GM19351 (cell line): ENCODE data around the gene PTPA.
"Not testable (repeated sequence)": the region's sequence is repeated elsewhere in the genome, so short reads cannot be mapped to it uniquely, and the experiment has no call there.

Source experiments
- ATAC-seq: cut with Tn5 transposase; IDR thresholded peaks from one replicate; pipeline ENCODE4 v1.9.1; 2021; ENCODE audit warnings: mild to moderate bottlenecking, moderate library complexity; ENCODE audit not compliant: unreplicated experiment

Gene PTPA

DNA sequence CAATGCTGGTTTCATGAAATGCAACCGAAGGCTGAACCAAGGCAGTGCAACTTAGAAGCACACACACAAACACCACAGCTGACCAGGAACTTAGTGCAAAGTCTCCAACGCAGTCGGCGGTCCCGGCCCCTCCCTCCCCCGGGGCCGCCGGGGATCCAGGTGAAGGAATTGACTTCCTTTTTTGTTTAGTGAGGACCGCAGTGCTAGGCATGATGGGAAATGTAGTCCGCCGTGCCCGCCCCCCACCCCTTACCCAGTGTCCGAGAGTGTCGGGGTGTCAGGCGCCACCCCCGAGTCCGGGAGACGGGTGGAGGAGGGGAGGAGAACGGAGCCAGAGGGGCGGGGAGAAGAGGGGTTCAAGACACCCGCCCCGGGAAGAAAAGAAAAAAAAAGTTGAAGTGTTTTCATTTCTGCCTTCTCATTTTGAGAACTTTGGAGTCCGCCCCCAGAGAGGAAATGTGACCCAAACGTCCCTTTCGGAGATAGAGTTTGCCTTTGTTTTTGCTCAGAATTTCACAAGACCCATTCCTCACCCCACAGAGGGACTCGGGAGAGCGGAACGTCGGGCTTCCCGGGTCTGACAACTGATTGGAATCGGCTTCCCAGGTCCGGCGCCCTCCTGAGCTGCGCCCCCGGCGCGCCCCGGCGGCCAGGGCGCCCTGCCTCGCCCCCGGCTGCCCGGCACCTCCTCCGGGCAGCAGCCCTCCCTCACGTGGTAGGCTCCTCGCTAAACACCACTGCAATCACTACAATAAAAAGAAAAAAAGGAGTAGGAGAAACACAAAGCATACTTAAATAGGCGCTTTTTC, 64.8 kb downstream of the PTPA start:
- ATAC-seq: no peak

DNA sequence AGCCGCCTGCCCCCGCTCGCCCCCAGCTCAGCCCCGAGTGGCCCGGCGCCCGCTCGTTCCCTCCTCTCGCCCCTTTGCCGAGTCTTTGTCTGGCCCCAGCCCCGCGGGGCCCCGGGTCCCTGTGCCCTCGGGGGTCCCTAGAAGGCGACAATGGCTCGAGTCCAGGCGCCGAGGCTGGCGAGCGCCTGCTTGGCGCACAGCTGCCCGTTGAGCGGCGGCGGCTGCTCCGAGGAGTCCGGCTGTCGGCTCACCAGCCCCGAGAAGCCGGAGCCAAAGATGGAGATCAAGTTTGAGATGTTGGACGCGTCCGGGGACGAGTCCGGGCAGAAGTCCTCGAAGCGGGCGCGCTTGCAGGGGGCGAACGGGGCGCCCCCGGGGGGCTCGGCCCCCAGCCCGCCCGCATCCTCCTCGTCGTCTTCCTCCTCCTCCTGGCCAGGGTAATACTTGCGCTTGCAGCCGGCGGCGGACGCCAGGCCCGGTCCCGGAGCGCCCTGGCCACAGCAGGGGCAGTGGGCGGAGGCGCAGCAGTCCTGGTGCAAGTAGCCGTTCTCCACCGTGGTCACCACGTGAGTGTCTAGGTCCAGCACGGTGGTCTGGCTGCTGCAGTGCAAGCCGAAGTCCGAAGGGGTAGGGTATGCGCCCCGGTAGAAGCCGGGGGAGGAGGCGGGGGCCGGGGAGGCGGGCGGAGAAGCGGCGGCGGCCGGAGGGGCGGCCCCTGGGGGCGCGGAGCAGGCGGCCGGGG, 65.7 kb downstream of the PTPA start:
- ATAC-seq: no peak

DNA sequence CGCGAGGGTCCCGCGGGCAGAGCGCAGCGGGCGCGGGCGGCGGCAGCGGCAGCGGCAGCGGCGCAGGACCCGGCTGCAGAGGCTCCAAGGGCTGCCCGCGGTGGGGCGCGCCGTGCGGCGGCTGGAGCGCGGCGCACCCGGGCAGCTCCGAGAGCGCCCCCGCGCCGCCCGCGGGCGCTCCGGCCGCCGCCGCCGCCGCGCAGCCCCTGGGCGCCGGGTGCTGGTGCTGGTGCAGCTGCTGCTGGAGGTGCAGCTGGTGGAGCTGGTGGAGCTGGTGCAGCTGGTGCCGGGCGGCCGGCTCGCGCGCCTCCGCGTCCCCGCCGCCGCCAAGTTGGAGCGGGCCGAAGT, 66.2 kb downstream of the PTPA start:
- ATAC-seq: no peak

DNA sequence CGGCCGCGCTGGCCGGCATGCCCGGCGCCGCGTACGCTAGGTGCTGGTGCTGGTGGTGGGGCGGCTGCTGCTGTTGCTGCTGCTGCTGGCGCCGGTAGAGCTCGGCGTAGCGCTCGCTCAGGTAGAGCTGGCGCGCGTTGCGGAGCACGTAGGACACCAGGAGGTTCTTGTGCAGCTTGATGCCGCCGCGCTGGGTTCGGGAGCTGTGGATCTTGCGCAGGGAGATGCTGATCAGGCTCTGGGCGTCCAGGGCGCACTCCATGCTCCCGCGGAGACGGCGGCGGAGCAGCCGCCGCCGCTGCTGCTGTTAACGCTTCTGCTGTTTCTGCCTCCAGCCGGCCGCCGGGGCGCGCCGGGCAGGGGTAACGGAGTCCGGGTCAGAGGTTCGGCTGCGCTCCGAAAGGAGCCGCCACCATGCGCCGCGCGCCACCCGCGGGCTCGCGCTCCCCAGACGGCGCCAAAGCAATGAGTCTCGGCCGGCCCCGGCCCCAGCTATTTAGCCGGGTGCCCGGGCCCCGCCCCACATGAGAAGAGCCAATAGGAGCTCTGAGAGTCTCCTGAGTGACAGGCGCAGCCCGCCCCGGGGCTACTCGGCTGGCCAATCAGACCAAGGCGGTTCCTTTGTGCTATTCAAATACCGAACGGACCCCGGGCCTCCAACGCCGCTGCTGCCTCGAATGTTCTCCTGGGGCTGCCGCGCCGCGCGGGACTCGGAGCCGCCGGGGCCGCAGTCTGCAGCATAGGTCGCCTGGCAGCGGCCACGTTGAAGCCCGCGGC, 66.8 kb downstream of the PTPA start, which contains the start of gene IER5L:
IER5L (minus strand) TSS at position 471 of the 777 bp plus-strand sequence; CDS start at position 262, 209 bp downstream.
- ATAC-seq: peak; percentile 86

DNA sequence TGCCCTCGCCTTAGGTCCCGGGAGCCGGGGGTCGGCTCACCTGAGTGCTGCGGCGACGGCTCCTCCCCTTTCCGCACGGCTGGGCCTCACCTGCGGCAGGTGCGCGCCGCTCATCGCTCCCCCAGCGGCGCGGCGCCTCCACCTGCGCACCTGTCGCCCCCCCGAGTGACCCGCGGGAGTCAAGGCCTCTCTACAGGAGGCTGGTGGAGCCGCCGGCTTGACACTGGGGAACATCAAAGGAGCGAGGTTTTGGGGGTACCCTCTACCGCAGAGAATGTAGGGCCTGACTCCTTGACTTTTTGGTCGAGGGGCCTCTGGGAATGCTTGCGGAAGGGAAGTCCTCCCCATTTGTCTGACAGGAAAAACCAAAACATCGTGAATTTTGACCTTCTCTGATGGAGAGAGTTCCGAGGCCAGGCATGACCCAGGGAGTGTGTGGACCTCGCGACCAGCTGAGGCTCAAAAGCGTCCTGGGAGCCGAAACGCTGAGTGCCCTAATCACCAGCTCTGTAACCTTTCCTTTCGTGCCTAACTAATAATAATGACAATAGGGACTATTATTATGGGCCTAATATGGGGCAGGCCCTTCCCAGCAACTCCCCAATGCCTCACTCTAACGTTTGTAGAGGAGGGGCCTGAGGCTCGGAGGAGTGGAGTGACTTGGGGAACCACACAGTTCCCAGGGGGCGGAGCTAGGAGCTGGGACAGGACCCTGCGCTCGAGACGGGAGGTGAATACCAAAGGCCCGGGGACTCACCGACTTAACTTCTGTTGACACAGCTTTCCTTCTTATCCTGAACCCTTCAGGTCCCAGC, 67.6 kb downstream of the PTPA start:
- ATAC-seq: no peak

DNA sequence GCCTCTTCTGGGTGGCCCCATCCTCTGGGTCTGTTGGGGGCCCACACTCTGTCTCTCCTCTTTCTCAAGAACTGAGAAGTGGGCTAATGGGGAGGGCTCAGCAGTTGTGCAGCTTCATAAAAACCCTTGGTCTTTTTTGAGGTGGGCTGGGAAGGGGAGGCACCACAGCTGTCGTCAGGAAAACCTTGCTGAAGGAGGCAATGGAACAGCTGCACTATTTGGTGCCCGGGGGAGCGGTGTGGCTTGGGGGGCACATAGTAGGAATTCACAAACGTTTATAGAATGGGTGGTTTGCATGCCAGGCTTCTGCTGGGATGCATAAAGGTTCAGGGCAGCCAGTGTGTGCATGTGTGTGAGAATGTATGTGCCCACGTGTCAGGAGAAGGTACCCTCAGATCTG, 70.0 kb downstream of the PTPA start:
- no peak for ATAC-seq

DNA sequence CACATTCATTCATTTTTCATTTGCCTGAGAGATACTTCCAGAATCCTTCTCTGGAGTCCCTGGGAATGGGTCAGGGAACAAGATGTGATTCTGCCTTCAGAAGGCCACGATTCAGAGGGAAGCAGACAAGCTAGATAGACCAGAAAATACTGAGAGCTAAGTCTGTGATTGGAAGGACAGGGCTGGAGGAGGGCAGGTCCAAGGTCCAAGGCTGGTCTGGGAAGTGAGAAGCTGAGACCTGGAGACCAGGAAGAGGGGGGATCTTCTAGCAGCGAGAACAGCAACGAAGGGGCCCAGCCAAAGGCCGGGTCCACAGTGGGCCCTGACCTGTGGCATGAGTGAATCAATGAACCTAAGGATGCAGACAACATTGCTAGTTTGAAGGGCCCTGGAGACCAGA, 70.9 kb downstream of the PTPA start:
- ATAC-seq: no peak

DNA sequence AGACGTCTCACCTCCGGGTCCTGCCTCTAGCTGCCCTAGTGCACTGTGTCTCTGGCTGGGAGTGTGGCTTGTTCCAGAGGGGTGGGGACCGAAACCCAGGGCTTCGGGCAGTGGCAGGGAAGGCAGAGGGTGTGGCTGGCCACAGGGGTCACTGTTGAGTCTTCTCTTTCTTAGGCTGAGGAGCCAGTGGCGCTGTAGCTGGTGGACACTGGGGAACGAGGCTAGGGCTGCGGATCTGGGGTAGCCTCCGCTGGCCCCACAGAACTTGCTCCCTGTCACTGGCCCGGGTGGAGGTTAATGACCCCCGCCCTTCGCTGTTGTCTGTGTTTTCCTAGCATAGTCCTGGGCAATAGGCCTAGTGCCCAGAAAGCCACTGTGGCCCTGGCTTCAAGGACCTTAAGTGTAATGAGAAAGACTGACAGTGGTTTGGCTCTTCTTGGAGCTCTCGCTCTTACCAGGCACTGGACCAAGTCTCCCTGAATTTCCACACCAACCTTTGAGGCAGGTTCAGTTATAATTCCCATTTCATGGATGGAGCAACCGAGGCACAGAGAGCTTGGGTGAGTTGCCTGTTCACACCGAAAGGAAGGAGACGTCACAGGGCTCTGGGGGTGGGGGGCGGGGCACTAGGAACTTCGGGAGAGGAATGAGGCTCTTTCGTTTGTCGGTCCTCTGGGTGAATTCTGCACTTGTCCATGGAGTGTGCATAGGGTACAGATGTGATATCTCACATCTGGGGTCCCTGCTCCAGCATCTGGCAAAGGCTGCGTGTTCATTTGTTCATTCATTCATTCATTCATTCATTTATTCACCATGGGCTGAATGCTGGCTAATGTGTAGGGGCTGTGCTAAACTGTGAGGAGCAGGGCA, 71.6 kb downstream of the PTPA start:
- no peak for ATAC-seq

DNA sequence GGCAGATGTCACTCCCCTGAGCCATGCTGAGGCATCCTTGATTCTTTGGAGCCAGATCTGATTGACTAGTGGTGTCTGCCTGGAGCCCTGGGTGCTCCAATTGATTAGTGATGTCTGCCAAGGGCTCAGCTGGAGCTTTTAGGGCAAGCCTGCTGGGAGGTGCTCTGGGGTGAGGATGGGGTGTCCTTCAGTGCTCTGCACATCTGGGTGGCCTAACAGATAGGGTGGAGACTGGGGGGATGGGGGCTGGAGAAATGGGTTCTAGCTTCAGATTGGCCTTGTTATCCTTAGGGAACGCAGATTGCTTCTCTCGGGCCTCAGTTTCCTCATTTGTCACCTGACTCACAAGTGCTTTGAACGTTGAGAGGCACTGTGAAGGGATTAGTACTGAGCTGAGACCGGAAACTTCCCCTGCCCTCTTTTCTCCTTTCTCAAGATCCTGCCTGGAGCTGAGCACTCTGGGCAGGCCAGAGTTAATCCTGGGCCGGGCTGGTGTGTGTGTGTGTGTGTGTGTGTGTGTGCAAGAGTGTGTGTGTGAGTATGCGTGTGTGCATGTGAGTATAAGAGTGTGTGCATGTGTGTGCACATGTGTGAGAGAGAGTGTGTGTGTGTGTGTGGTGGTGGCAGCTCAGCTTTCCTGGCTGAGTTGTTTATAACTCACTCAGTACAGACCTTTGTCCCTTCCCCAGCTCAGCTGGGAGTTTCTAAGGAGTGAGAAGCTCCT, 72.4 kb downstream of the PTPA start:
- no peak for ATAC-seq

DNA sequence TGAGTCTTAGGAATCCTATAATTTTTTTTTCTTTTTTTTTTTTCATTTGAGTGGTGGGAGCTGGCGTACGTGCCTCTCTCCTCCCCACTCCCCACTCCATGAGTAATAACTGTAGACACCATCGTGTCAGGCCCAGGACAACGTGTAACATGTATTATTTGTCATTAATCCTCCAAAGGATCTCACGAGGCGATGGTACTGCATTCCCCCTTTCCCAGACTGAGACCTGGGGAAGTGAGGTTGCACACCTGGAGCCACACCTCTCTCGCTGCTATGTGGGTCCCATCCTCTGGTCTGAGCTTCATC, 73.0 kb downstream of the PTPA start:
- ATAC-seq: no peak

DNA sequence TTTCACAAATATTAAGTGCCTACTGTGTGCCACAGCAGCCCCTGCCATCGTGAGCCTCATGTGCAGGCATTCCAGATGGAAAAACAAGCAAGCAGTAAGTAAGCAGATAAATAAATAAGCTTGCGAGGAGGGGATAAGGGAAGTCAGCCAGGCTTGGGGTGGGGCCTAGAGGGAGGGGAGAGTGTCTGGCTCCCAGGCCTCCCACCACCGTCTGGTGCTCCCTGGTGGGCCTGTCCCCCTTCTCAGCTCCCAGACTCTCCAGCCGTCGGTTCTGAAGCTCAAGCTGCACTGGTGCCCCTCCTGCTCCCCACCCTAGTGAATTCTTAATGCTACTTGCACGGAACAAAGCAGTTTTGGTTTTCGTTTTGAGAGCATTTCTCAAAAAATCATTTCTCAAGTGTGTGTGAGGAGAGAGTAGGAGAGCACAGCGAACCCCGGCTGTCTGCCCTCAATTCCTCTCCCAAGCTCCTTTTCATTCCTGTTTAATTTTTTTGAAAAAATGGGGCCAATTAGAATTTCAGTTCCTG, 73.4 kb downstream of the PTPA start:
- no peak for ATAC-seq

DNA sequence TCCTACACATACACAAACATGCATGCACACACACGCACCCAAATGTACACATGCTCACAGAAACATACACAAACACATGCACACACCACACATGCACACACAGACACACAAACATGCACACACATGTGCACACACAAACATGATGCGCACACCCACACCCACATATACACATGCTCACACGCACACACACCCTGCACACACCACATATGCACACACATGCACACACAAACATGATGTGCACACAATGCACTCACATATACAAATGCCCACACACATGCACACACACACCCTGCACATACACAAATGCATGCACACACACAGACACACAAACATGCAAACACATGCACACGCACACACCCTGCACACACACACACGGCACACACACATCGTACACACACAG, 74.2 kb downstream of the PTPA start:
- ATAC-seq: no peak

DNA sequence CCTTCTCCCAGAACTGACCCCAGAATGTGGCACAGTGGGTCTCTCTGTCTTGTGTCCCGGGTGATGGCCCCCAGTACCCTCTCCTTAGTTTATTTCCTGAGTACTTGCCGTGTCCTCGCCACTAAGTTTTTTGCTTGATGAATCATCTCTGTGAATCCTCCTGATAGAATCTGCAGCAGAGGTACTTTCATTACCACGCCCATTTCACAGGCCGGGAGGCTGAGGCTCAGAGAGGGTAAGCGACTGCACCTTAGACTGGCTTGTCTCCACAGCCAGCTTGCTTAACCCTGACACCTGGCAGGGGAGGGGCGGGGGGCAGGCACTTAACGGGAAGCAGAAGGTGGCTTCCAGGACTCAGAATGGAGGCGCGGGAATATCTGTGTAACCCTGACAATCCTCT, 74.8 kb downstream of the PTPA start:
- ATAC-seq: no peak

DNA sequence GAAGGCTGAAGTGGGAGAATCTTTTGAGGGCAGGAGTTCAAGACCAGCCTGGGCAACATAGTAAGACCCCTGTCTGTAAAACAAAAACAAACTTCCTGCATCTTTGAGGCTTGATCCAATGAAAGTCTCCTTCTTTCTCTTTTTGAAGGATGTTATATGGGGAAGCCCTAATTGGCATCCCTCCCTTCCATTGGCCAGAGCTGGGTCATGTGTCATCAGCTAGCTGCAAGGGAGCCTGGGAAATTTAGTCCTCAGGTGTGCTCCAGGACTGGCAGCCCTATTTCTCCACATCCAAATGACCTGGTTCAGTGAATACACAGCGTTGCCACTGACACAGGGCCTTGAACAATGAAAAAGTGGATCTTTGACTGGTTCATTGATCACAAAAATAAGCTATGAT, 75.8 kb downstream of the PTPA start:
- no peak for ATAC-seq

DNA sequence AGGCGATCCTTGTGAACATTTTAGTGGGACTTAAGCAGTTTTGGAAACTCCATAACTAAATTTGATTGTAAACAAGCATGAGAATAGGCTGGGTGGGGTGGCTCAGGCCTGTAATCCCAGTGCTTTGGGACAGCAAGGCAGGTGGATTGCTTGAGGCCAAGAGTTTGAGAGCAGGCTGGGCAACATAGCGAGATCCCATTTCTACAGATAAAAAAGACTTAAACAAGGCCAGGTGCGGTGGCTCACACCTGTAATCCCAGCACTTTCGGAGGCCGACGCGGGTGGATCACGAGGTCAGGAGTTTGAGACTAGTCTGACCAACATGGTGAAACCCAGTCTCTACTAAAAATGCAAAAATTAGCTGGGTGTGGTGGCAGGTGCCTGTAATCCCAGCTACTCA, 78.8 kb downstream of the PTPA start:
- ATAC-seq: not testable (repeated sequence)

DNA sequence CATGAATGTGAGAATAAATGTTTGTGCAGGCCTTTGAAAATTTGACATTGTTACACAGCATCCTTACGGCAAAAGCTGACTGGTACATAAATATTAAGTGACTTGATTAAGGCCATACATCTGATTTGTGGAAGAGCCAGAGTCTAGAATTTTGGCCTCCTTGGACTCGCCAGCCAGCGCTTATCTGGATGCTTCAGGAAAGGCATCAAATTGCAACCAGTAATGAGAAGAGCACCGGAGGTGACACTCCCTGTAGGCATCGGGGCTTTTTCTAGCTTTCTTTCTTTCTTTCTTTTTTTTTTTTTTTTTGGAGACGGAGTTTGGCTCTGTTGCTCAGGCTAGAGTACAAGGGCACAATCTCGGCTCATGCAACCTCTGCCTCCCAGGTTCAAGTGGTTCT, 80.0 kb downstream of the PTPA start:
- ATAC-seq: no peak

DNA sequence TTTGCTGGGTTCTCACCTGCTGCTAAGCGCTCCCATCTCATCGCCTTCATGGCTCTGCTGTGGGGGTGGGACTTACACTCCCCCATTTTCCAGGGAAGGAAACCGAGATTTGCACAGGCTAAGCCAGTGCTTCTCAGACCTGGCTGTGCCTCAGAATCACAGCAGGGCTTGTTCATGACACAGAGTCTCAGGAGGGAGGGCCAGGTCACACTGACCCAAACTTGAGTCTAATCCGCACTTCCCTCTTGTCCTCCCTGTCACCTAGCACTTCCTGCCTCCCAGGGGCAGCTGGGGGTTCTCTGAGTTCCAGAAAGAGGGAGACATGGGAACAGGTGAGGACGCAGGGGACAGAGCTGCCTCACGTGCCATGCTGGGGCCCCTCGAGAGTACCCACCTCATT, 82.4 kb downstream of the PTPA start:
- ATAC-seq: no peak

DNA sequence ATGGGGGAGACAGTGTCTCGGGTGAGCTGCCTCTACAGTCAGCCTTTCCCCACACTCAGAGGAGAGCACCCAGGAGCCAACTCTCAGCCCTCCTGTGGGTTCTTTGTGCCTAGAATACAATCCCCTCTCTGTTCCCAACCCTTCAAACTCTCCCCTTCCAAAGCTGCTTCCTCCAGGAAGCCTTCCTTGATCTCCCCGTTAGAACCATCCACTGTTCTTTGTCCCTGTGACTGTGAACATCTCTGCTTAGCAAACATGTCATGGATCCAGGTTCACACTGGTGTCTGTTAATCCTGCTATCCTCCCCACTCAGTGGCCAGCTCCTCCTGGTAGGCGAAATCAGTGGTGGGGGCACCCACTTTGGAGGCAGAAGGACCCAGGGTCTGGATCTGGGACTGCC, 83.0 kb downstream of the PTPA start:
- no peak for ATAC-seq

DNA sequence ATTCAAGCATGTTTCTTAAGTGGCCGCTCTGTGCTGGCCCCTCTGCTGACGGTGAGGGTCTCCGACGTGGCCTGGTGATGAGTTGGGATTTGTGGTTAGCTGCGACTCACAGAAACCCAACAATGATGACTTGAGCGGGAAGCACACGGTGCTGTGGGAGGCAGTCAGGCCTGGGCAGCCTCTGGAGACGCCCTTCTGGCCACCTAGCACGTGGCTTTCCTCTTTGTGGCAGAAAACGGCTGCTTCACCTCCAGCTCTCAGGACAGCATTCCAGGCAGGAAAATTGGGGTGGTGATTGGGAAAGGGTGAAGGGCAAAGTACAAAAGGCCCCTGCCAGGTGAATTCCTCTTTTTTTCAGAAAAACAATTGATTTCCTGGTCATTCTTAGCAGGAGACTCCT, 84.4 kb downstream of the PTPA start:
- no peak for ATAC-seq
